SH-SY5Y (cell line): ENCODE results near the gene RASGRF1.

Experiments
- GATA2 ChIP-seq: IDR thresholded peaks from 2 replicates; pipeline ENCODE4 v1.6.1; 2011; ENCODE audit warnings: mild to moderate bottlenecking, low read depth, low read length
- GATA3 ChIP-seq: IDR thresholded peaks from 2 replicates; pipeline ENCODE4 v1.6.1; 2011; ENCODE audit warnings: low read depth, mild to moderate bottlenecking, low read length, moderate library complexity

- TF ChIP-seq GATA3 (no peak), GATA2 (no peak)
Observed at GRCh38 chr15:79067969-79068368, 22.6 kb downstream of the RASGRF1 start.
